H1 (cell line): Measurements from ENCODE around the gene COTL1. TPM values are rescaled to one million over a fixed set of nuclear protein-coding genes. Genes with fewer than 3 reads are reported as not detected.
A peak's percentile ranks its signal among the peaks of the same experiment; 100 is the strongest.

ENCODE experiments used
- ASH2L ChIP-seq: fragments of 200-600, 300-600 bp; sonication (generic); IDR thresholded peaks from one replicate; pipeline ENCODE4 v1.7.1; 2017; ENCODE audit warnings: low read length
- BACH1 ChIP-seq: IDR thresholded peaks from 2 replicates; pipeline ENCODE4 v1.6.1; 2012; ENCODE audit warnings: low read length, improper control_type of control experiment
- BRCA1 ChIP-seq: IDR thresholded peaks from 2 replicates; pipeline ENCODE4 v1.6.1; 2012; ENCODE audit warnings: low read depth, low read length, improper control_type of control experiment
- EZH2 ChIP-seq: fragments of 200-600 bp; sonication (generic); IDR thresholded peaks from 2 replicates; pipeline ENCODE4 v1.7.1; 2012; ENCODE audit warnings: low read depth, mild to moderate bottlenecking, moderate library complexity, low read length, inconsistent platforms; ENCODE audit not compliant: severe bottlenecking
- GABPA ChIP-seq: IDR thresholded peaks from 2 replicates; pipeline ENCODE4 v1.6.1; 2011; ENCODE audit warnings: mild to moderate bottlenecking, low read length, moderate library complexity, borderline replicate concordance; ENCODE audit not compliant: insufficient read depth
- KDM5A ChIP-seq: fragments of 200-600 bp; IDR thresholded peaks from 2 replicates; pipeline ENCODE4 v1.7.1; 2012; ENCODE audit warnings: mild to moderate bottlenecking, low read length, inconsistent platforms, mixed read lengths
- RFX5 ChIP-seq: IDR thresholded peaks from 2 replicates; pipeline ENCODE4 v1.6.1; 2011; ENCODE audit warnings: low read depth, low read length, improper control_type of control experiment, borderline replicate concordance
- SAP30 ChIP-seq: fragments of 300-600 bp; sonication (generic); IDR thresholded peaks from 2 replicates; pipeline ENCODE4 v1.7.1; 2012; ENCODE audit warnings: low read length, moderate library complexity, mild to moderate bottlenecking, inconsistent platforms; ENCODE audit not compliant: insufficient read depth, insufficient replicate concordance
- polyA plus RNA-seq, 7 experiments: library from polyadenylated mRNA; depleted of rRNA in 3 of 7; stranded (reverse) in 5 of 7; unstranded in 2 of 7; fragments of >200 nt in 5 of 7; fragments of 200-250 nt in 2 of 7; gene quantifications; 1 replicate in 5 of 7; 2 replicates in 1 of 7; 4 replicates in 1 of 7; pipeline versions ENCODE4 v1.2.1 to v1.2.3, GENCODE V29; 2011 to 2013; ENCODE audit warnings: missing spikeins in 2 of 7, mixed read lengths in 2 of 7
- total RNA-seq: library from RNA; stranded (reverse); fragmentation: NEBNext Ultra II Directional; extraction: Animal tissue kit (Norgen Biotek cat#: 25700); gene quantifications from 2 replicates; pipeline ENCODE4 v1.2.1, GENCODE V29; 2021
- TF ChIP-seq, protein P1 (sequence below): fragments of 300-600 bp; sonication (generic); IDR thresholded peaks from 2 replicates; pipeline ENCODE4 v1.7.1; 2012; ENCODE audit warnings: low read length, moderate library complexity, mild to moderate bottlenecking, inconsistent platforms; ENCODE audit not compliant: insufficient replicate concordance
- TF ChIP-seq, protein P2 (sequence below): IDR thresholded peaks from 2 replicates; pipeline ENCODE4 v1.6.1; 2012; ENCODE audit warnings: inconsistent platforms

Gene COTL1
- total and polyA plus RNA-seq, 2 of the 8 experiments (the other 6 are each of a cell fraction or from before 2014, with no cell fraction given): 59.2 to 183 TPM

DNA sequence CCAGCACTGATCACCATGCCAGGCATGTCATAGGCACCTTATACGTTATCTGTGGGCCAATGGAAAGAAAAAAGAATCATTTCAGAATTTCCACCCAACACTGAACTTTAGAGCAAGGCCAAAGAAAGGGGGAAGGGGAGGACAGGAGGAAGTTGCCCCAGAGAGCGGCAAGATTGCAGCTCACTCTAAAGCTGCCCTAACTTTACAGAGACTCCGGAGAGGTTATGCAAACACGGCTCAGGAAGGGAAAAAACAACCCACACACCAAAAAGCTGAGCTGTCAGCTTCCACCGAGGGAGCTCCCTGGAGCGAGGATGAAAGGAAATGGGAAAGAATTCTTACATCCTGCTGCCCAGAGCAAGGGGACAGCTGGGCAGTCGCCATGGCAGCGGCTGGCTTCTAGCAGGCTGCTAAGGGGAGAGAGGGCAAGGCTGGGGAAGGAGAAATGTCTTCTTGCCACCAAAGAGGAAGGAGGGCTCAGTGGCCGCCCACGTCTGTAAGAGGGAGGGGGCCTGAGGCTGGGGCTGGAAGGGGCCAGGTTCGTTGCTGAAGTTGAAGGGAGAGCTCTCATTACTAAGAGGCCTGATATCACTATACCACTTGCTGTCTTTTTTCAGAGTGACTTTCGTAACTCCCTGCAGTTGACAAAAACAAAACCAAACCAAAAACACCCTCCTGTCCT, 18.2 kb downstream of the COTL1 start (continued):
- TF ChIP-seq, protein P1, sequence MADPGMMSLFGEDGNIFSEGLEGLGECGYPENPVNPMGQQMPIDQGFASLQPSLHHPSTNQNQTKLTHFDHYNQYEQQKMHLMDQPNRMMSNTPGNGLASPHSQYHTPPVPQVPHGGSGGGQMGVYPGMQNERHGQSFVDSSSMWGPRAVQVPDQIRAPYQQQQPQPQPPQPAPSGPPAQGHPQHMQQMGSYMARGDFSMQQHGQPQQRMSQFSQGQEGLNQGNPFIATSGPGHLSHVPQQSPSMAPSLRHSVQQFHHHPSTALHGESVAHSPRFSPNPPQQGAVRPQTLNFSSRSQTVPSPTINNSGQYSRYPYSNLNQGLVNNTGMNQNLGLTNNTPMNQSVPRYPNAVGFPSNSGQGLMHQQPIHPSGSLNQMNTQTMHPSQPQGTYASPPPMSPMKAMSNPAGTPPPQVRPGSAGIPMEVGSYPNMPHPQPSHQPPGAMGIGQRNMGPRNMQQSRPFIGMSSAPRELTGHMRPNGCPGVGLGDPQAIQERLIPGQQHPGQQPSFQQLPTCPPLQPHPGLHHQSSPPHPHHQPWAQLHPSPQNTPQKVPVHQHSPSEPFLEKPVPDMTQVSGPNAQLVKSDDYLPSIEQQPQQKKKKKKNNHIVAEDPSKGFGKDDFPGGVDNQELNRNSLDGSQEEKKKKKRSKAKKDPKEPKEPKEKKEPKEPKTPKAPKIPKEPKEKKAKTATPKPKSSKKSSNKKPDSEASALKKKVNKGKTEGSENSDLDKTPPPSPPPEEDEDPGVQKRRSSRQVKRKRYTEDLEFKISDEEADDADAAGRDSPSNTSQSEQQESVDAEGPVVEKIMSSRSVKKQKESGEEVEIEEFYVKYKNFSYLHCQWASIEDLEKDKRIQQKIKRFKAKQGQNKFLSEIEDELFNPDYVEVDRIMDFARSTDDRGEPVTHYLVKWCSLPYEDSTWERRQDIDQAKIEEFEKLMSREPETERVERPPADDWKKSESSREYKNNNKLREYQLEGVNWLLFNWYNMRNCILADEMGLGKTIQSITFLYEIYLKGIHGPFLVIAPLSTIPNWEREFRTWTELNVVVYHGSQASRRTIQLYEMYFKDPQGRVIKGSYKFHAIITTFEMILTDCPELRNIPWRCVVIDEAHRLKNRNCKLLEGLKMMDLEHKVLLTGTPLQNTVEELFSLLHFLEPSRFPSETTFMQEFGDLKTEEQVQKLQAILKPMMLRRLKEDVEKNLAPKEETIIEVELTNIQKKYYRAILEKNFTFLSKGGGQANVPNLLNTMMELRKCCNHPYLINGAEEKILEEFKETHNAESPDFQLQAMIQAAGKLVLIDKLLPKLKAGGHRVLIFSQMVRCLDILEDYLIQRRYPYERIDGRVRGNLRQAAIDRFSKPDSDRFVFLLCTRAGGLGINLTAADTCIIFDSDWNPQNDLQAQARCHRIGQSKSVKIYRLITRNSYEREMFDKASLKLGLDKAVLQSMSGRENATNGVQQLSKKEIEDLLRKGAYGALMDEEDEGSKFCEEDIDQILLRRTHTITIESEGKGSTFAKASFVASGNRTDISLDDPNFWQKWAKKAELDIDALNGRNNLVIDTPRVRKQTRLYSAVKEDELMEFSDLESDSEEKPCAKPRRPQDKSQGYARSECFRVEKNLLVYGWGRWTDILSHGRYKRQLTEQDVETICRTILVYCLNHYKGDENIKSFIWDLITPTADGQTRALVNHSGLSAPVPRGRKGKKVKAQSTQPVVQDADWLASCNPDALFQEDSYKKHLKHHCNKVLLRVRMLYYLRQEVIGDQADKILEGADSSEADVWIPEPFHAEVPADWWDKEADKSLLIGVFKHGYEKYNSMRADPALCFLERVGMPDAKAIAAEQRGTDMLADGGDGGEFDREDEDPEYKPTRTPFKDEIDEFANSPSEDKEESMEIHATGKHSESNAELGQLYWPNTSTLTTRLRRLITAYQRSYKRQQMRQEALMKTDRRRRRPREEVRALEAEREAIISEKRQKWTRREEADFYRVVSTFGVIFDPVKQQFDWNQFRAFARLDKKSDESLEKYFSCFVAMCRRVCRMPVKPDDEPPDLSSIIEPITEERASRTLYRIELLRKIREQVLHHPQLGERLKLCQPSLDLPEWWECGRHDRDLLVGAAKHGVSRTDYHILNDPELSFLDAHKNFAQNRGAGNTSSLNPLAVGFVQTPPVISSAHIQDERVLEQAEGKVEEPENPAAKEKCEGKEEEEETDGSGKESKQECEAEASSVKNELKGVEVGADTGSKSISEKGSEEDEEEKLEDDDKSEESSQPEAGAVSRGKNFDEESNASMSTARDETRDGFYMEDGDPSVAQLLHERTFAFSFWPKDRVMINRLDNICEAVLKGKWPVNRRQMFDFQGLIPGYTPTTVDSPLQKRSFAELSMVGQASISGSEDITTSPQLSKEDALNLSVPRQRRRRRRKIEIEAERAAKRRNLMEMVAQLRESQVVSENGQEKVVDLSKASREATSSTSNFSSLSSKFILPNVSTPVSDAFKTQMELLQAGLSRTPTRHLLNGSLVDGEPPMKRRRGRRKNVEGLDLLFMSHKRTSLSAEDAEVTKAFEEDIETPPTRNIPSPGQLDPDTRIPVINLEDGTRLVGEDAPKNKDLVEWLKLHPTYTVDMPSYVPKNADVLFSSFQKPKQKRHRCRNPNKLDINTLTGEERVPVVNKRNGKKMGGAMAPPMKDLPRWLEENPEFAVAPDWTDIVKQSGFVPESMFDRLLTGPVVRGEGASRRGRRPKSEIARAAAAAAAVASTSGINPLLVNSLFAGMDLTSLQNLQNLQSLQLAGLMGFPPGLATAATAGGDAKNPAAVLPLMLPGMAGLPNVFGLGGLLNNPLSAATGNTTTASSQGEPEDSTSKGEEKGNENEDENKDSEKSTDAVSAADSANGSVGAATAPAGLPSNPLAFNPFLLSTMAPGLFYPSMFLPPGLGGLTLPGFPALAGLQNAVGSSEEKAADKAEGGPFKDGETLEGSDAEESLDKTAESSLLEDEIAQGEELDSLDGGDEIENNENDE: no peak
- TF ChIP-seq BRCA1 (no peak), BACH1 (peak; percentile 35; the same call in 1 of the 2 replicates), KDM5A (no peak), GABPA (no peak), EZH2 (no peak), ASH2L (no peak), RFX5 (no peak), SAP30 (peak; percentile 66)
- TF ChIP-seq, protein P2, sequence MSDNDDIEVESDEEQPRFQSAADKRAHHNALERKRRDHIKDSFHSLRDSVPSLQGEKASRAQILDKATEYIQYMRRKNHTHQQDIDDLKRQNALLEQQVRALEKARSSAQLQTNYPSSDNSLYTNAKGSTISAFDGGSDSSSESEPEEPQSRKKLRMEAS: 0 out of 2 replicates have a peak, but pooled peaks have one; percentile 14
